Measurements from ENCODE around the gene CFAP46.
"Not testable (repeated sequence)": the region's sequence is repeated elsewhere in the genome, so short reads cannot be mapped to it uniquely, and the experiment has no call there.

The CFAP46 gene

DNA sequence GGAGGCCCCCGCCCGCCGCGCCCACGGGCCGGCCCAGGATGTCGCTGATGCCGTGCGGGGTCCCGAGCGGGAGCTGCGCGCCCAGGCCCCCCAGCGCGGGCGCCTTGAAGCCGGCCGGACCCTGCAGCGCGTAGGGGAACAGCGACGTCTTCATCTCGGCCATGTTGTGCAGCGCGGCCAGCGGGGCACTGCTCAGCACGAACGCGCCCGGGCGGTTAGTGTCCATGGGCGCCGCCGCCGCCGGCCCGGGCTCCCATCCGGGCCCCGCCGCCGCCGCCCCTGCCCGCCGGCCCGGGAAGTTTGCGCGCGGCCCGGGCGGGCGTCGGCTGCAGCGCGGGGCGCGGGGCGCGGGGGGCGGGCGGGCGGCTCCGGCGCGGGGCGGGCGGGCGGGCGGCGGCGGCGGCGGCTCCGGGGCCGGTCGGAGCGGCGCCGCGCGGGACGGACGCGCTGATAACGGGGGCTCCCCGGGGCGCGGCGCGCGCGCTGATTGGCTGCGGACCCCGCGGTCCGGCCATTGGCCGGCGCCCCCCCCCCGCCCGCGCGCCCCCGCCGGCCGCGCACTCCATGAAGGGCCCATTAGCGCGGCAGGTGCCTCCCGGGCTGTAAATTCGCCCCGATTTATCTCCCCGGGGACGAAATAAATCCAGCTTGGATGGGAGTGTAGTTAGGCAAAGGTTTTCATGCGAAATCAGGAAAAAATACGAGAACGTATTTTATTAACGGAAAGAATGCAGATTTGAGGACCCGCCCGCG lies 156.5 kb downstream of the CFAP46 start, which contains the start of gene NKX6-2:
Gene NKX6-2, minus strand, starts transcription at position 425 of the 753 bp plus-strand sequence. Its CDS starts 199 bp downstream, at position 226.
- no peak for DNase-seq

DNA sequence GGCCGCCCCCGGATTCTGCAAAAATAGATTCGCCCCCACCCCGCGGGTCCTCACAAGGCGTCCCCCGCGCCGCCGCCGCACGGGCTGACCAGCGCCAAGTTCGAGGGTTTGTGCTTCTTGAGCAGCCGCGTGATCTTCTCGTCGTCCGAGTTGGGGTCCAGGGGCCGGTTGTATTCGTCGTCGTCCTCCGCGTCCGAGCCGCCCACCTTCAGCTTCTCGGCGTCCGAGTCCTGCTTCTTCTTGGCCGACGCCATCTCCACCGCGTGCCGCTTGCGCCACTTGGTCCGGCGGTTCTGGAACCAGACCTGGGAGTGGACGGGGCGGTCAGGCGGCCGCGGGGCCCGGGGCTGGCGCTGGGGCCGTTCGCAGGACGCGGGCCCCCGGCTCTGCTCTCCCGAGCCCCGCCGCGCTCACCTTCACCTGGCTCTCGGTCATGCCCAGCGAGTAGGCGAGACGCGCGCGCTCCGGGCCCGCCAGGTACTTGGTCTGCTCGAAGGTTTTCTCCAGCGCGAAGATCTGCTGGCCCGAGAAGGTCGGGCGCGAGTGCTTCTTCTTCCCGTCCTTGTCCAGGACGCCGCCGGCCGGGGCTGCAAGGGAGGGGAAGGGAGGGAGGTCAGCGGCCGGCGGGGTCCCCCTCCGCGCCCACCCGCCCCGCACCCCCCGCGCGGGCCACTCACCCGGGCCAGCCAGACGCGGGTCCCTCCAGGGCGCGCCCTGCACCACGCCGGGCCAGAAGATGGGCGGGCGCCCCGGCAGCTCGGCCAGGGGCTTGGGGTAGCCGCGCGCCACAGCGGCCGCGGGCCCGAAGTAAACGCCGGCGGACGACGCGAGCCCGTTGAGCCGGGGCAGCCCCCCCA lies 157.3 kb downstream of the CFAP46 start:
- no peak for DNase-seq

DNA sequence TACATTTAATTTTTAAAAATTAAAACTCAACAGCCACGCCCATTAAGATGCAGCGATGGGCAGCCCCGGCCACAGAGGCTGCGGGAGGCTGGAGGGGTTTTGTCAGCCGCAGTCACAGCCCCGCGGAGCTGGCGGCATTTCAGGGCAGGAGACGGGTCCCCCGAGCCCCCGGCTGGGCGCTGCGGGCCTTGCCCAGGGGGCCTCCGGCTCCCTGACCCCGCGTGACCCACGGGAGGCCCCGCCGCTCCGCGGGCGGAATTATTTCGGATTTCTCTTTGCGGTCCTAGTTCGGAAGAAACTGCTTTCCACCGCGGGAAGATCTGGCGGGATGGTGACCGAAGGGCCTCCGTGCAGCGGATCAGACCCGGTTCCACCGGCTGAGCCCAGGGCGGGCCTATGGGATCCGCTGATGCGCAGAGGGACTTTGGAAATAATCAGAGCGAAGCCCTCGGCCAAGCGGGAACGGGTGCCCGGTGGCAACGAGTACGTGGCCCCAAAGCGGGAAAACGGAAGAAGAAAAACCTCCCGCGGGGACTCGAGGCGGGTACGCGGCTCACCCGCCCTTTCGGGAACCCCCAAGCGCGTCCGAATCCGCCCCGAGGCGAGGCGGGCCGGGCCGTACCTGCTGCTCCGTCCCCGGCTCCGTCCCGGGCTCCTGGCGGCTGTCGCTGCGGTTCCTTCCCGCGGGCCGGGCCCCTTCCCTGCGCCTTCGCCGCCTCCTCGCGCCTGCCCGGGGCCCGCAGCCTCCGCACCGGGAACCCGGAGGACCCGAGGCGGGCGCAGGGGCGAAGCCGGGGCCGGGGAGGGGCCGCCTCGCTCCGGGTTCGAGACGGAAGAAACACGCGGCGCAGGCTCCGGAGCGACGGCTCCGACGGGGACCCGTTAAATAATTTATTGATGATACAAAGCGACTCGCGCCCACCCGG lies 158.2 kb downstream of the CFAP46 start:
- DNase-seq: no peak

DNA sequence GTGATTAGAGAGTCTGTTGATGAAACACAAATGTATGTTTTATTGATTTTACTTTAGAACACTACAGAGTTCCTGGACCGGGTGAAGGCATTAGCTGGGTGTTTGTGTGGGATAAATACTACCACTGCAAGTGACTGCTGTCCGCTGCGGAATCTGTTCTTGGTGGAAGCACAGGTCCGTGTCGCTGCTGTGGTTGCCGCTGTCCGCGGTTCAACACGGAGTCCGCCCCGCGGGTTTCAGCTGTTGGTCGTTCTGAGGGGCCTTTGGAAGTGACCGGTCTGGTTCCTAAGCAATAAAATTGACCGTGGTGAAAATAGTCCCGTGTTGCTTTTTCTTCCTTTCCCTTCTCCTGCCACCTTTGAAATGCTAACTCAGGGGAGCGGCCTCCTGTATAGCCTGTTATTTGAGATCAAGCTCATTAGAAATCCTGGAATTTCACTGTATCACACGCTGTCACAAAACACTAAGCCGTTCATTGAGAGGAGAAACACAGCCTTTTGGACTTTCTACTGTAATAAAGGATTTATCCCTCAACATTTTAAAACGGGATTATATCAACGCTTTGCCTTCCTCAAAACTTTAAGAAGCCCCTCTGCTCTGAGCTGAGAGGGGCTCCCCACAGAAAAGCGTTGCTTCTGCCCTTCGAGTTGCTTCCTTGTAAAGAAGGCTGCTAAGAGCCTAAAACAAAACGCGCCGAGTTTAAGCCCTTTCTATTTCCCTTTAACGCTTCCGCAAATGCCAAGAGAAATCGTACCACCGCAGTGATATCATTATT lies 159.0 kb downstream of the CFAP46 start:
- no peak for DNase-seq

DNA sequence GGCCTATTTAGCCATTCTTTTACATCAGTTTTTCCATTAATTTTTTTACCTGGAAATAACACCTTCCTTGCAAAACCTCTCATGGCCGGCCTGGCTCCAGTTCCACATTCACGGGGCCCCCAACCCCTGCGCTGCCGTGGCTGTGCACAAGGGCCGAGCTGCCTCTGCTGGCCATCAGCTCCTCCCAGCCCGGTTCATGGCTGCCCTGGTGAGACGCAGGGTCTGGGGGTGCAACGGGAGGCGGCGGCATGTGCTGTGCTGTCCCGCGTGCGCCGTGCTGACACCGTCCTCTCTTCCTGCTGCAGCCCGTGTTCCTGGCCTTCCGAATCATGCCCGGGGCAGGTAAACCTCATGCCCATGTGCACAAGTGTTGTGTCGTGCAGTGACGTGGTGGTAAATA lies 160.8 kb downstream of the CFAP46 start:
- no peak for DNase-seq

DNA sequence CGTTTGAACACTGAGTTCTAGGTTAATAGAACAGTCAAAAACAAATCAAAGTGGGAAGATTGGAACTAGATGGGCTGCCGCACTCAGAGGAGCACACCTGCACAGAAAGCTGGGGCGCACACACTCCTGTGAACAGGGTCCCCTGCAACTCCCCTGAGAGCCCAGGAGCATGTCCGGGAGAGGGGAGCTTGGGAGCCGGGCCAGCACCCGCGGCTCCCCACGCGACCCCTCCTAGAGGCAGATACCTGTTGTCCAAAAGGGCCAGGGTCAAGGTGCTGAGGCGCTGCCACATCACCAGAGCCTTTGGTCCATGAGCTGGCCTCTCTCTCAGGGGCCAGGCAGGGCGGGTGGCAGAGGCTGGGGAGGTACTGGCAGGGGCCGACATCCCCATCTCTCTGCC lies 162.0 kb downstream of the CFAP46 start:
- no peak for DNase-seq

DNA sequence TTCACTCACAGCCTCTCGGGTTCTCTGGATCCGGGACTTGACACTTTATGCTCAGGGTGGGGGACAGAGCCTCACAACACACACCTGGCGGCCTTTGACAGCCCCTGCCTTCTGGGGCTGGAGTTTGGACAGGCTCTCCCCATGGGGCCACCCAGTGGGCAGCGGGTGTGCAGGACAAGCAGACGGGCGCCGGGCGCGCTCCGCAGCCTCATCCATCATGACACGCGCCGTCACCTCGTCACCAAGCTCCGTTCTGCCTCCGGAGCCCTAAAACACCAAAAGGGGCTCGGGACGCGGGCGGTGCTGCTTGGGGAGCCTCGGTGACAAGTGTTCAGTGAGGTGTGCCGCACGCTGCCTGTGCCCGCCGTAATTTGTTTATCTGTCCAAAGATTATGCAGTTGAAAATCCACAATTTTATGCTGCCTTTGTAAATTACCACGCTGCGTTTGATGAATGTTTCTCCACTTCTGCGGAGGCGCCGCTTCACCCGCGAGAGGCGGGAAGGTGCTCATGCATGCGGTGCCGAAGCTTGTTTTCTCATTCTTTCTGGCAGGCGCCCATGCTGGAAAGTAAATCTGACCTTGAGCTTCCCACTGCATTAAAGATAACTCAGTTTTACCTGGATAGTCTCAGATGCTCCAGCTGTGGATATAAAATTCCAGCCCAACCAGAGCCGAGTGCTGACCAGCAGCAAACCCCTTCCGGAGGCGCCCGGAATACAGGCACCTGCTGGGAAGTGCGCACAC lies 162.6 kb downstream of the CFAP46 start:
- DNase-seq: no peak

DNA sequence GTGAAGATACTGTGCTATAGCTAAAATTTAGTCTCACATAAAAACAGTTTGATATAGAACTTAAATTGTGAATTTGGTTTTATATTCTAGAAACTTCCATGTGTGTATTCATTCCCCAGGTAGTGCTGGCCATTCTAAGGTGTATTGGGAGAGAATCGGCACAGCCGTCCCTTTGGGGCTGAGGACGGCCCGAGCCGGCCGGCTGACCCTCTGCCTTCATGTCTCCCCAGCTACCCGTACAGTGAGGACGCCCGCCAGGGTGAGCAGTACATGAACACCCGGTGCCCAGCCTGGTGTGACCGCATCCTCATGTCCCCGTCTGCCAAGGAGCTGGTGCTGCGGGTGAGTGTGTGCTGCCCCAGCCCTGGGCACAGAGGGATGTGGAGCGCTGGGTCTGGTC lies 164.9 kb downstream of the CFAP46 start:
- no peak for DNase-seq

DNA sequence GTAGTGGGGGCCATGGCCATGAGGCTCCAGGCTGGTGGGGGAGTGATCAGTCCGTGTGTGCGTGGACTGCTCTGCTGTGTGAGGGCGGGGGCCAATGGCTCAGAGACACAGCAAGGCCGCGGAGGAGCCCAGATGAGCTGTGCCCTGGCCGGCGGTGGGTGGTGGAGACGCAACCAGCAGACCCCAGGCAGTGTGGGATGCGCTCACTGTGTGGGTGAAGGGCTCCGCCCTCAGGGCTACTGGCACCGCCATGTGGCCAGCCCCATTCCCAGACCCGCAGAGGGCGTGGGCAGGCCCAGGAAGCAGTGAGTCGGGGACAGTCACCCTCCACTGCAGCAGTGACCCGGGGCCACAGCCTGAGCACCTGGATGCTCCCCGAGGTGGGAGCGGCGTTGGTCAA lies 165.5 kb downstream of the CFAP46 start:
- DNase-seq: no peak

DNA sequence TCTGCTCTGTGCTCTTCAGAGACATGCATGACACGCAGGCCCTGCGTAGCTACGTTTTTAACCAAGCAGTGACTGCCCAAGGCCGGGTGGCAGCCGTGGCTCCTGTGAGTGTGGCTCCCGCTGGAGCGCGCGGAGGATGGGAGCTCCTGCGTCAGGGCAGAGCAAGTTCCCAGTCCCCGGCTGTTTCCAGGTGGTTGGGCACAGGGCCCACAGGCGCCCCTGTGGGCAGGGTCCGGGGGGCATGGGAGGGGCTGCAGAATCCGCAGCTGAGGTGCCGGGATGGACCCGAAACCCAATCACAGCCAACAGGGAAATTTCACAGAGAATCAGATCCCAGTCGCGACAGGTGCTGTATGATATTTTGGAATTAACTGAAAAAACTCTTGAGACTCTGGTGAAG lies 166.2 kb downstream of the CFAP46 start:
- no peak for DNase-seq

DNA sequence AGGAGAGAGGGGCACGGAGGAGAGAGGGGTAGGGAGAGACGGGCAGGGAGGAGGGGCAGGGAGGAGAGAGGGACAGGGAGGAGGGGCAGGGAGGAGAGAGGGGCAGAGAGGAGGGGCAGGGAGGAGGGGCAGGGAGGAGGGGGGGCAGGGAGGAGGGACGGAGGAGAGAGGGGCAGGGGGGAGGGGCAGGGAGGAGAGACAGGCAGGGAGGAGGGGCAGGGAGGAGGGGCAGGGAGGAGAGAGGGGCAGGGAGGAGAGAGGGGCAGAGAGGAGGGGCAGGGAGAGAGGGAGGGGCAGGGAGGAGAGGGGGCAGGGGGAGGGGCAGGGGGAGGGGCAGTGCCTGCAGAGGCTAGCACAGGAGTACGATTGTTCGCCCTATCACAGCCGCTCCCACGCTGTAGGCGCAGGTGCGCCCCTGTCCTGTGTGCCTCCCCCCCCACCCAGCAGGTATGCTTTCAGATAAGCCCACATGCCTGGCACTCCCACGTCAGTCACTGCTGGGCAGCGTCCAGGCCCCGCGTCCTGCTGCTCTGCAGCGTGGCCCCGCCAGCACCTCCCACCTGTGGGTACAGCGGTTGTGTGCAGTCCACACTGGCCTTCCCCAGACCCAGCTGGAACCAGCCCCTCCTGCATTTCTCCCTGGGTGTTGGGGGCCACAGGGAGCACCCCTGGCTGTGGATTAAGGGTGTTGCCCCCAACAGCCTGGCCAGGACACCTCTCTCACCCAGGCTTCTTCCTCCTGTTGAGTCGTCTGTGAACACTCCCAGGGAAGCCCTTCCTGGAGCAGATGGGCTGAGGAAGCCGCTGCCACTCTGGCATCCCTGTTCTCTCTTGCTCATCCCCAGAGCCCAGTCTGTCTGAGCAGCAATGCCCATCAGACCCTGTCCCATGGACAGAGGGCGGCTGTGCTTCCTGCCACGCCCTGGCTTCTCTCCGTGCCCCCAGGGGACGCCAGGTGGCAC lies 167.2 kb downstream of the CFAP46 start:
- no peak for DNase-seq

DNA sequence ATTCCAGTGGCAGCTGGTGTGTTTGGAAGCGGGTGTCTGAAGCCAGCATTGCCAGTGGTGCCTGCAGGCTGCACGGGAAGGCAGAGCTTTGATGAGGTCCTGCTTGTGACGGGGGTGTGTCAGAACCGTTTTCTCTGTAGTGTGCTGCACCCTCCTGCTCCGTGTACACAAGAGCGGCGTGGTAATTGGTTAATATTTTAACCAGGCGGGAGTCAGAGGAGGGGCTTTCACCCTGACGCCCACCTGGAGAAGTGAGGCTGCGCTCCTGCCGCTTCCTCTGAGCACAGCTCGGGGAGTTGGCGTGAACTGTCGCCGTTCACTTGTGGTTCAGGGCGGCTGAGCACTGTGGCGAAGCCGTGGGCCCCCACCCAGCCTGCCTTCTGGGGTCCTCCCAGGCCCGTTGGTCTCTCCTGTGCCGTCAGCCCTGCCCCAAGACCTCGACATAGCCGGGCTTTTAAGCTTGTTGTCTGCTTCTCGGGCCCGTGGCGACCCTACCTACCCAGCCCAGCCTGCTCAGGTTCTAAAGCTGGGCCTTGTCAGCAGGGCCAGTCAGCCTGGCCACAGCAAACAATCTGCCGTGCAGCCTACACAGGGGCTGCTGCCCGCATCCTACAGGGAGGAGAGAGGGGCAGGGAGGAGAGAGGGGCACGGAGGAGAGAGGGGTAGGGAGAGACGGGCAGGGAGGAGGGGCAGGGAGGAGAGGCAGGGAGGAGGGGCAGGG lies 168.0 kb downstream of the CFAP46 start:
- no peak for DNase-seq

DNA sequence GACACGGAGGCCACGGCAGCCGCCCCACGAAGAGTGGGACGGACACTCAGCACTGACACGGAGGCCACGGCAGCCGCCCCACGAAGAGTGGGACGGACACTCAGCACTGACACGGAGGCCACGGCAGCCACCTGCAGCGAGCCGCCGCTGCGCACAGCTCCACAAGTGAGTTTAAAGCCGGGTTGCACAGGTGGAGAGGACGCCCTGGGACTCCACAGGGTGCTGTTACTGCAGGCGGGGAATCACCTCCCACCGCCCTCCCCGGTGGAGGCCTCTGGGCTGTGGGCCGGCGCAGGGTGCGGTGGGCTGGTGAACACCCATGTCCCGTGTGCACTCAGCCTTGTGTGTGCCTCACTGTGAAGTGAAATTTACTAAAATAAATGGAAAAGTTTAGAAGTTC lies 169.6 kb downstream of the CFAP46 start:
- not testable (repeated sequence) for DNase-seq

DNA sequence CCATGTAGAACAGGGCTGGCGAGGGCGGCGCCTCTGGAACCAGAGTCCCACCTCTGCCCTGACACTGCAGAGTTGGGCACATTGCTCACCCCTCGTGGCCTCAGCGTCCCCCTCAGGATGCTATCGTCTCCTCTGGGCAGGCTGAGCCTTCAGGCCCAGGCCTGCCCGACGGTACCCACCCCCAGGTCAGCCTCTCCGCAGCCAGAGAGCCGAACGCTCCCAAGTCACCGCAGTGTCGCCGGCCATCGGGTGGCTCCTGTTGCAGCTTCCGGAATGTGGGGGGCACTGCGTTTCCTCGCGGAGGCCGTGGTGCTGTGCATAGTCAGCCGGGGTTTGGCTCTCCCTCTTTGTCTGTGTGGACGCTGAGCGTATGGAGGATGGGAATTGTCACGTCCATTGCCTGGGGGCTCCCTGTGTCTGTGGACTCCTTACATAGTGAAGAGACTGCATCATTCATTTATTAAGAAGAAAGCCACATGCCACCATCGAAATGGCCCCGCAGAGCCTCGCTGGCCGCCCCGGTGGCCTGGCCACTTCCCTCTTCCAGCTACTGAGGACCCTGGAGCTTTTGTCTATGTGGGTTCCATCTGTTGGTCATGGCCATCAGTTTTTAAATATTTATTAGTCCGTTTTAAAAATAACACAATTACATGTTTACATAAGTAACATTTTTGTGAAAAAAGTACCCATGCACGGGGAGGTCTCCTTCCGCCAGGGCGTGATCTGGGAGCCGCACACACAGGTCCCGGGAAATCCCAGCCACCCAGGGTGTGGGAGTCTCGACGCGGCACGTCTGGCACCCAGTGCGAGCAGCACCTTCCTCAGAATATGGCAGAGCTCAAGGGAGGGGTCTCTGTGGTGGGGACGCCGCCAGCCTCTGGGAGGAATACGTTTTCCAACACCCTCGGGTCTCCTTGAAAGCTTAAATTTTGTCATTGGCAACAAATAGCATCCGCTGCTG lies 172.0 kb downstream of the CFAP46 start:
- DNase-seq: no peak

DNA sequence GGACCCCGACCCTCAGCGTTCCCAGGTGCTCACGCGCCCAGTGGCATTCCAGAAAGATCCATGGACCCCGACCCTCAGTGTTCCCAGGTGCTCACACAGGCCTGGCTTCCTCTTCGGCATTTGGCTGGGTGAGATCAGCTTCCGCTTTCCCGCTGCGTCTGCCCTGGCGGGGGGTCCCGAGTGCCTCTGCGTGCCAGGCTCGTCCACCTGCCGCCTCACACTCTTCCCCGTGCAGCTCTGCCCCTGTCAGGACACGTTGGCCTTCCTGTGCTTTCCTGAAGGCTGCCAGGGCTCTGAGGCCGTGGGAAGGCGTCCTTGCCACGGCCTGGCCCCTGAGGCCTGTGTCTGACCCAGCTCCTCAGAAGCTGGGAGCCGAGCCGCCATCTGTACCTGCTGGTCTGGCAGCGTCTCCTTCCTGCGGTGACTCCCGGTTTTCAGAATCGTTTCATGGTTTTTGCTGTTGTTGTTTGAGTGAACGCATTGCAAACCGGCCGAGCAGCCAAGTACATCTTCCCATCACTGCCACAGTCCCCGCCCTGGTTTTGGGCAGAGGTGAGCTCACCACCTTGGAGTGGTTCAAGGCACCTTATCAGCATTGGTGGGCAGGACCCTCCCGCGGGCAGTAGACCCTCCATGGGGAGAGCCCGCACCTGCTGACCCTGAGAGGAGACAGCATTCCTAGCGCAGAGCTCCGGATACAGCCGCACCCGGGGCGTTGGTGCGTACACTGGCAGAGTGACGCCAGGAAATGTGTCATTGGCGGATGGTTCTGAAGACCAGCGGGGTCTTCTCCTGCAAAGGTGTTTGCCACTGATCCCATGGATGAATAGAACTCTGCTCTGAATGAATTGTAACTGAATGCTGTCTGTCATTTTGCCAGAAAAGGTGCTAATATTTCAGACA lies 173.8 kb downstream of the CFAP46 start:
- DNase-seq: no peak

DNA sequence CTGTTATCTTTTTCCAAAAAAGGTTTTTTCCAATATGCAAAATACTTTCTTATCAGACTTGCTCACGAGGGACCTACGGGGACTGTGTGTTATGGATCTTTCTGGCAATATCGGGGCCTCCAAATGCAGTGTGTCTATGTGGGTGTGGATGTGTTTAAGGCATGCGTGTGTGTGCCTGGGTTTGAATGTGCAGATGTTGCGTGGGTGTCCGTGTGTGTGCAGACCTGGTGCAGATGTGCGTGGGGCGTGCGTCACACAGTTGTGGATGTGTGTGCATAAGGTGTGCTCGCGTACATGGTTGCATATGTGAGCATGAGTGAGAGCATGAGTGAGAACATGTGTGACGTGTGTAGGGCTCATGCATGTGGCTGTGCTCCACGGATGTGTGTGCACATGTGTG lies 176.1 kb downstream of the CFAP46 start:
- DNase-seq: no peak

DNA sequence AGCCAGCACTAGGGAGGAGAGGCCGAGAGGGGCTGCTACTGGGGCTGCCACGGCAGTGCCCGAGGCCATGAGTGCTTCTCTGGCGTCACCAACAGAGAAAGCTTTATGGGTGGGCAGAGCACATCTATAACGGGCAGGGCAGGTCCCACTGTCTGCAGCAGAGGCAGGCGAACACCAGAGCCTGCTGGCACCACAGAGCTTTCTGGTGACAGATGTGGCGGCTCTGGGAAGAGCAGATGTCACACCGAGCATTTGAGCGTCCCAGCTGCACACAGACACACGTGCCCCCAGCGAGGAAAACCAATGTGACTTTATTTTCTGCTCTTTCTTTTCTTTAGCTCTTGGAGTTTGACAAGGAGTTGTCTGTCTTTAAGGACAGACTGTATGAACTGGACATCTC lies 176.9 kb downstream of the CFAP46 start:
- no peak for DNase-seq
